Ishikawa (cell line): ENCODE measurements around the gene EEF2K.

Source experiments
- EP300 ChIP-seq: IDR thresholded peaks from 2 replicates; pipeline ENCODE4 v1.6.1; 2012; ENCODE audit warnings: borderline replicate concordance
- RAD21 ChIP-seq: IDR thresholded peaks from 2 replicates; pipeline ENCODE4 v1.6.1; 2012; ENCODE audit warnings: low read depth
- TEAD4 ChIP-seq: IDR thresholded peaks from 2 replicates; pipeline ENCODE4 v1.6.1; 2012
- YY1 ChIP-seq: IDR thresholded peaks from 2 replicates; pipeline ENCODE4 v1.6.1; 2012; ENCODE audit warnings: low read depth
- TF ChIP-seq, protein P1 (sequence below): IDR thresholded peaks from 2 replicates; pipeline ENCODE4 v1.6.1; 2012; ENCODE audit warnings: low read depth, mild to moderate bottlenecking
- TF ChIP-seq, protein P2 (sequence below): IDR thresholded peaks from 2 replicates; pipeline ENCODE4 v1.6.1; 2012

DNA sequence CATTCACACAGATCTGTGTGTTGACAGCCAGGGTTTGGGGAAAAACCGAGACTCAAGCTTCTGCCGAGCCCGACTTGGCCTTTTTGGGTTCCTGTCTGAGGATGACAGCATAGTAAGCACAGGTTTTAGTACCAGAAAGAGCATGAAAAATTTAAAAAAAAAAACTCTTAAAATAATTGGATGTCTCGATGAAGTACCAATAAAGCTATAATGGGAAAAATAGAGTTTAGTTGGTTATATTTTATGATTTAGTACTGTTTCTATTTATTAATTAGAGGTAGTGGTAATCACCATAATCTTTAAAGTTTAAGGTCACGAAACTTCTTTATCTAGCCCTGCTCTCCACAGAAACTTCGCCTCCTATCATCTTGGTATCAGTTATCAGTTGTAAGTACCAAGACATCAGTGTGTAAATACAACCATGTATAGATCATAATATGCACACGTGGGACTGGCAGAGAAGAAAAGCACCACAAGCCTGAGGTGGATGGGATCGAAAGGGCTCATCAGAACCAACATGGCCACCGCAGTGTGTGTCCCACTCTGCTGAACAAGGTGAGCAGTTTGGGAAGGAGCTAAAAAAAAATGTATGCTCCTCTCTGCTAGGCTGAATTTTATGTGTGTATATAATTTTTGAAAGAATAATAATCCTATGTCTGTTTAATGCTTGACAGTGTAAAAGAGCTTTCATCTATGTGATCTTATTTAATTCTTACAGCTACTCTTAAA, 14.4 kb upstream of the EEF2K start:
- TF ChIP-seq, protein P1, sequence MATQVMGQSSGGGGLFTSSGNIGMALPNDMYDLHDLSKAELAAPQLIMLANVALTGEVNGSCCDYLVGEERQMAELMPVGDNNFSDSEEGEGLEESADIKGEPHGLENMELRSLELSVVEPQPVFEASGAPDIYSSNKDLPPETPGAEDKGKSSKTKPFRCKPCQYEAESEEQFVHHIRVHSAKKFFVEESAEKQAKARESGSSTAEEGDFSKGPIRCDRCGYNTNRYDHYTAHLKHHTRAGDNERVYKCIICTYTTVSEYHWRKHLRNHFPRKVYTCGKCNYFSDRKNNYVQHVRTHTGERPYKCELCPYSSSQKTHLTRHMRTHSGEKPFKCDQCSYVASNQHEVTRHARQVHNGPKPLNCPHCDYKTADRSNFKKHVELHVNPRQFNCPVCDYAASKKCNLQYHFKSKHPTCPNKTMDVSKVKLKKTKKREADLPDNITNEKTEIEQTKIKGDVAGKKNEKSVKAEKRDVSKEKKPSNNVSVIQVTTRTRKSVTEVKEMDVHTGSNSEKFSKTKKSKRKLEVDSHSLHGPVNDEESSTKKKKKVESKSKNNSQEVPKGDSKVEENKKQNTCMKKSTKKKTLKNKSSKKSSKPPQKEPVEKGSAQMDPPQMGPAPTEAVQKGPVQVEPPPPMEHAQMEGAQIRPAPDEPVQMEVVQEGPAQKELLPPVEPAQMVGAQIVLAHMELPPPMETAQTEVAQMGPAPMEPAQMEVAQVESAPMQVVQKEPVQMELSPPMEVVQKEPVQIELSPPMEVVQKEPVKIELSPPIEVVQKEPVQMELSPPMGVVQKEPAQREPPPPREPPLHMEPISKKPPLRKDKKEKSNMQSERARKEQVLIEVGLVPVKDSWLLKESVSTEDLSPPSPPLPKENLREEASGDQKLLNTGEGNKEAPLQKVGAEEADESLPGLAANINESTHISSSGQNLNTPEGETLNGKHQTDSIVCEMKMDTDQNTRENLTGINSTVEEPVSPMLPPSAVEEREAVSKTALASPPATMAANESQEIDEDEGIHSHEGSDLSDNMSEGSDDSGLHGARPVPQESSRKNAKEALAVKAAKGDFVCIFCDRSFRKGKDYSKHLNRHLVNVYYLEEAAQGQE = no peak
- TF ChIP-seq RAD21 (no peak), TEAD4 (no peak), EP300 (no peak), YY1 (no peak)
- TF ChIP-seq, protein P2, sequence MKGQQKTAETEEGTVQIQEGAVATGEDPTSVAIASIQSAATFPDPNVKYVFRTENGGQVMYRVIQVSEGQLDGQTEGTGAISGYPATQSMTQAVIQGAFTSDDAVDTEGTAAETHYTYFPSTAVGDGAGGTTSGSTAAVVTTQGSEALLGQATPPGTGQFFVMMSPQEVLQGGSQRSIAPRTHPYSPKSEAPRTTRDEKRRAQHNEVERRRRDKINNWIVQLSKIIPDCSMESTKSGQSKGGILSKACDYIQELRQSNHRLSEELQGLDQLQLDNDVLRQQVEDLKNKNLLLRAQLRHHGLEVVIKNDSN = no peak
